Central memory CD8-positive, alpha-beta T cell (primary cell): Measurements from ENCODE around the gene LRMDA.

ENCODE experiments used
- ATAC-seq: fragments of 150-1000 bp; cut with Tn5 transposase; replicated peaks from 2 replicates; pipeline ENCODE4 v1.10.0; 2022; ENCODE audit warnings: mild to moderate bottlenecking, moderate FRiP score, moderate number of reproducible peaks; ENCODE audit not compliant: poor library complexity, severe bottlenecking; ENCODE audit errors: extremely low read depth
- DNase-seq, 2 donors: peaks; one replicate each; pipeline ENCODE4 v3.0.0; 2021; ENCODE audit warnings: low spot score in 2 of 2
- H3K27ac Mint-ChIP-seq: one replicate; pipeline ENCODE4 v1.8.0; 2022; ENCODE audit warnings: low read depth, mild to moderate bottlenecking, moderate library complexity, mixed read lengths
- H3K27me3 Mint-ChIP-seq: one replicate; pipeline ENCODE4 v1.8.0; 2022; ENCODE audit warnings: mixed read lengths
- H3K36me3 Mint-ChIP-seq: one replicate; pipeline ENCODE4 v1.8.0; 2022; ENCODE audit warnings: mild to moderate bottlenecking, moderate library complexity, mixed read lengths; ENCODE audit not compliant: insufficient read depth
- H3K4me1 Mint-ChIP-seq: one replicate; pipeline ENCODE4 v1.8.0; 2022; ENCODE audit warnings: mixed read lengths
- H3K4me3 Mint-ChIP-seq: one replicate; pipeline ENCODE4 v1.8.0; 2022; ENCODE audit warnings: mild to moderate bottlenecking, moderate library complexity, mixed read lengths
- H3K9me3 Mint-ChIP-seq: one replicate; pipeline ENCODE4 v1.8.0; 2022; ENCODE audit warnings: mixed read lengths

The LRMDA gene

GRCh38 chr10:75398200-75398691 is 33.2 kb upstream of the LRMDA start:
- Mint-ChIP-seq H3K27me3 (peaks cover 59% of the 10 kb centered on the region), H3K9me3 (no peaks in the 10 kb centered on the region), H3K36me3 (peaks cover 8% of the 10 kb centered on the region), H3K4me1 (peaks cover 33% of the 10 kb centered on the region), H3K27ac (no peak overlapping the region), H3K4me3 (no peak overlapping the region)
- ATAC-seq (no peak), DNase-seq (no peak)

GRCh38 chr10:75398692-75399460 is 32.5 kb upstream of the LRMDA start:
- H3K27me3 Mint-ChIP-seq, result peaks cover 59% of the 10 kb centered on the region
- no peak overlapping the region for H3K27ac Mint-ChIP-seq

DNA sequence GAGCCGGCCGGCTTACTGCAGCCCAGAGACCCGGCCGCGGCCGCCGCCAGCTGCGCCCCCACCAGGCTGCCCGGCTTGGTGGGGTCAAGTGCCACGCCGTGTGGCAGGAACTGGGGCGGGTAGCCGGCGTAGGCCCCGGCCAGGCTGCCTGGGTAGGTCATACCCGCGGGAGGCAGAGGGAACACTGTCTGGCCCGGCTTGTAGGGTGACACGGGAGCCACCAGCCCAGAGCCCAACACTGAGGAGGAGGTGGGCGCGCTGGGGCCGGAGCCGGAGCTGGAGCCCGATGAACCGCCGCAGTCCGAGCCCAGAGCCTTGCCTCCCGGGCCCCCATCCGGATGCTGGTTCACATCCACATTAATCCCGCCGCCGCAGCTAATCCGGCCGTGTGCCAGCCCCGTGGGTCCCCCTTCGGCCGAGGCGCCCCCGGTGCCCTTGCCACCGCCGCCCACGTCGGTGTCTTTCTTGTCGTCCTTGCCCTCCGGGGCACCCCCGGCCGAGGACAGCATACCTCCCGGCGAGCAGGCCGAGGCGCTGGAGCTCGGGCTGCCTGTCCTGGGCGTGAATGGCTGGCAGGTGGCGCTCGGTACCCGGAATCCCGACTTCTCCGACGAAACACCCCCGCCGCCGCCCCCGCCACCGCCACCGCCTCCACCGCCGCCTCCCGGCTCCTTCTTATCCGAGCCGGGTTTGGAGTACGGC is 31.8 kb upstream of the LRMDA start:
- H3K27ac Mint-ChIP-seq, result no peak overlapping the region
- H3K4me3 Mint-ChIP-seq, result peak overlapping the region; percentile 77
- peaks cover 58% of the 10 kb centered on the region for H3K27me3 Mint-ChIP-seq
- H3K4me1 Mint-ChIP-seq, result peaks cover 34% of the 10 kb centered on the region
- DNase-seq (no peak), ATAC-seq (no peak)
- peaks cover 8% of the 10 kb centered on the region for H3K36me3 Mint-ChIP-seq
- H3K9me3 Mint-ChIP-seq, result no peaks in the 10 kb centered on the region

More at GRCh38 chr10:75398692-75399460, 32.5 kb upstream of the LRMDA start:
- DNase-seq (no peak), ATAC-seq (no peak)
- Mint-ChIP-seq H3K9me3 (no peaks in the 10 kb centered on the region), H3K36me3 (peaks cover 8% of the 10 kb centered on the region), H3K4me1 (peaks cover 36% of the 10 kb centered on the region), H3K4me3 (no peak overlapping the region)

GRCh38 chr10:75400163-75400770 is 31.2 kb upstream of the LRMDA start:
- Mint-ChIP-seq H3K27ac (no peak overlapping the region), H3K9me3 (no peaks in the 10 kb centered on the region), H3K4me3 (peak overlapping the region; percentile 77), H3K27me3 (peaks cover 53% of the 10 kb centered on the region), H3K4me1 (peaks cover 27% of the 10 kb centered on the region), H3K36me3 (peaks cover 4% of the 10 kb centered on the region)
- no peak for DNase-seq
- no peak for ATAC-seq

GRCh38 chr10:75400771-75401568 is 30.5 kb upstream of the LRMDA start:
- H3K27ac Mint-ChIP-seq, result no peak overlapping the region
- no peak for ATAC-seq
- peaks cover 58% of the 10 kb centered on the region for H3K27me3 Mint-ChIP-seq
- peaks cover 5% of the 10 kb centered on the region for H3K9me3 Mint-ChIP-seq
- peaks cover 4% of the 10 kb centered on the region for H3K36me3 Mint-ChIP-seq
- no peak for DNase-seq
- peak overlapping the region; percentile 77 for H3K4me3 Mint-ChIP-seq
- H3K4me1 Mint-ChIP-seq, result peaks cover 31% of the 10 kb centered on the region

DNA sequence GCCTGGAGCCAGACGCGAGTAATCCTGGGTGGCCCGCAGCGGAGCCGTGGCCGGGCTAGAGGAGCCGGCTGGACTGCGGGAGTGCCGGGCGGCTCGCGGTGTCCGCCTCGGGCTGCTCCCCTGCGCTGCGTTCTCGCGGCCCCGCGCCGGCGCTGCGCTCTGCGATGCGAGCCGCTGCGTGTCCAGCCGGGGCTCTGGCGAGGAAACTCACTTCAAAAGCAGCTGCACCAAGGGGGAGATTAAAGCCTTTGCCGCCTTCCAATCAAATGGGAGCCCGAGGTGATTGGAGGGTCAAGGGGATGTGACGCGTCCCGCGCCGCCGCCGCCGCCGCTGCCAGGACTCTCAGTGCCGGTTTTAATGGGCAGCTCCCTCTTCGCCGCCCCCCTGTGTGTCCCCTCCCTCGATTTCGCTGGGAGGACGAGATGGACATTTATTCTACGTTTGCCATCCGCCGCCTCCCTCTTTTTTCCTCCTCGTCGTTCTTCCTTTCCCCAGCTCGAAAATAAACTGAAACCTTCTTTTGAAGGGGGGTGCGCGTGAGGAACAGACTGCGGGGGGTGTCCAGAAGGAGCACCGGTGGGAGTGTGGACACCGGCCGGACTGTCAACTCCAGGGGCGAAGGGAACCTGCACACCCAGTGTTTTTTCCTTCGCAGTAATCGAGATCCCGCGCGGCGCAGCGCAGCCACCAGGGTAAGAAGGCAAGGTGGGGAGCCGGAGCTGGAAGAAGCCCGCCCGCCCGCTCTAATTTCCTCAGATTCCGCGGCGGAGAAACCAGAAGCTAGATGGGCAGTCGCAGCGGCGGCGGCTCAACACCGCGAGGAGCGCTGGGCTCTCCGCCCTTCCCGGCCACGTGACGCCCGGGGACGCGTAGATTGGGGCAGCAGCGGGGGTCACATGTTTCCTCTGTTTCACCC is 29.6 kb upstream of the LRMDA start, which contains the start of gene ZNF503:
Gene ZNF503, minus strand, starts transcription at position 196 of the 917 bp plus-strand sequence. CDS start 345 bp downstream, outside the sequence.
- Mint-ChIP-seq H3K27me3 (peaks cover 66% of the 10 kb centered on the region), H3K4me3 (peak within 1 kb of the TSS; percentile 77), H3K9me3 (peaks cover 5% of the 10 kb centered on the region), H3K27ac (no peak within 1 kb of the TSS), H3K4me1 (peaks cover 31% of the 10 kb centered on the region), H3K36me3 (peaks cover 4% of the 10 kb centered on the region)
- ATAC-seq, result no peak
- DNase-seq, result no peak

- Mint-ChIP-seq H3K27ac (no peak overlapping the region), H3K4me1 (peaks cover 31% of the 10 kb centered on the region), H3K4me3 (peak overlapping the region; percentile 77), H3K9me3 (peaks cover 5% of the 10 kb centered on the region), H3K27me3 (peaks cover 69% of the 10 kb centered on the region), H3K36me3 (peaks cover 4% of the 10 kb centered on the region)
- ATAC-seq (no peak), DNase-seq (no peak)
These were observed 28.8 kb upstream of the LRMDA start for GRCh38 chr10:75402486-75403143.

- peaks cover 66% of the 10 kb centered on the region for H3K27me3 Mint-ChIP-seq
- H3K36me3 Mint-ChIP-seq, result peaks cover 4% of the 10 kb centered on the region
- ATAC-seq (no peak), DNase-seq (no peak)
- peaks cover 5% of the 10 kb centered on the region for H3K9me3 Mint-ChIP-seq
- no peak overlapping the region for H3K27ac Mint-ChIP-seq
- H3K4me3 Mint-ChIP-seq, result peak overlapping the region; percentile 77
- H3K4me1 Mint-ChIP-seq, result peaks cover 31% of the 10 kb centered on the region
These were observed 28.1 kb upstream of the LRMDA start for GRCh38 chr10:75403144-75403938.

- H3K4me3 Mint-ChIP-seq, result no peak overlapping the region
- no peak overlapping the region for H3K27ac Mint-ChIP-seq
- ATAC-seq (no peak), DNase-seq (no peak)
- peaks cover 5% of the 10 kb centered on the region for H3K9me3 Mint-ChIP-seq
- H3K27me3 Mint-ChIP-seq, result peaks cover 70% of the 10 kb centered on the region
- peaks cover 3% of the 10 kb centered on the region for H3K36me3 Mint-ChIP-seq
- H3K4me1 Mint-ChIP-seq, result peaks cover 31% of the 10 kb centered on the region
These were observed 27.2 kb upstream of the LRMDA start for GRCh38 chr10:75403939-75404814.
